Superior temporal gyrus (tissue), 1 donor: ENCODE measurements around the gene FBLN2.

ENCODE experiments used
- DNase-seq: peaks from one replicate; pipeline ENCODE4 v3.0.0-alpha.2; 2016; ENCODE audit errors: extremely low spot score

FBLN2 gene

GRCh38 chr3:13532085-13532484 lies 16.8 kb upstream of the FBLN2 start:
- no peak for DNase-seq

GRCh38 chr3:13532631-13533030 lies 16.3 kb upstream of the FBLN2 start:
- no peak for DNase-seq

- DNase-seq = no peak
Observed at GRCh38 chr3:13533885-13534301, 15.0 kb upstream of the FBLN2 start.

- no peak for DNase-seq
Observed at GRCh38 chr3:13535526-13535875, 13.4 kb upstream of the FBLN2 start.

GRCh38 chr3:13535905-13536304 lies 13.0 kb upstream of the FBLN2 start:
- DNase-seq = no peak

GRCh38 chr3:13536432-13536831 lies 12.5 kb upstream of the FBLN2 start:
- DNase-seq = no peak

- no peak for DNase-seq
Observed at GRCh38 chr3:13536832-13537231, 12.1 kb upstream of the FBLN2 start.

GRCh38 chr3:13537244-13537908 lies 11.5 kb upstream of the FBLN2 start:
- DNase-seq = no peak

GRCh38 chr3:13537909-13538296 lies 11.0 kb upstream of the FBLN2 start:
- no peak for DNase-seq

GRCh38 chr3:13538520-13539291 lies 10.2 kb upstream of the FBLN2 start:
- DNase-seq = no peak

GRCh38 chr3:13539292-13539638 lies 9.7 kb upstream of the FBLN2 start:
- DNase-seq = no peak

- DNase-seq = no peak
Observed at GRCh38 chr3:13539671-13540070, 9.3 kb upstream of the FBLN2 start.

GRCh38 chr3:13540297-13540995 lies 8.5 kb upstream of the FBLN2 start:
- no peak for DNase-seq

GRCh38 chr3:13541691-13542090 lies 7.2 kb upstream of the FBLN2 start:
- DNase-seq = no peak

- DNase-seq = no peak
Observed at GRCh38 chr3:13542142-13542541, 6.8 kb upstream of the FBLN2 start.

- no peak for DNase-seq
Observed at GRCh38 chr3:13543253-13543652, 5.7 kb upstream of the FBLN2 start.

- DNase-seq = no peak
Observed at GRCh38 chr3:13544293-13544831, 4.6 kb upstream of the FBLN2 start.

- no peak for DNase-seq
Observed at GRCh38 chr3:13544951-13545651, 3.8 kb upstream of the FBLN2 start.

- no peak for DNase-seq
Observed at GRCh38 chr3:13545952-13546454, 2.9 kb upstream of the FBLN2 start.

GRCh38 chr3:13546667-13547171 lies 2.2 kb upstream of the FBLN2 start:
- no peak for DNase-seq

GRCh38 chr3:13547591-13548371 lies 1.1 kb upstream of the FBLN2 start:
- no peak for DNase-seq
